HepG2 (cell line): ENCODE measurements around the gene TF. TPM values are rescaled to one million over a fixed set of nuclear protein-coding genes. Genes with fewer than 3 reads are reported as not detected.

ENCODE experiments used
- ARID2 ChIP-seq: sonication (generic); formaldehyde crosslinking; IDR thresholded peaks from 2 replicates; pipeline ENCODE4 v1.8.1; 2022; ENCODE audit warnings: mild to moderate bottlenecking, missing genetic modification reagents, borderline replicate concordance
- FOSL1 ChIP-seq: sonication (generic); formaldehyde crosslinking; IDR thresholded peaks from 2 replicates; pipeline ENCODE4 v1.9.0; 2021; ENCODE audit warnings: missing genetic modification reagents, borderline replicate concordance
- KDM3A ChIP-seq: IDR thresholded peaks from 2 replicates; pipeline ENCODE4 v1.6.1; 2018; ENCODE audit warnings: low read depth, missing compliant biosample characterization
- PTBP1 ChIP-seq: fragments of 200-400 bp; formaldehyde crosslinking; IDR thresholded peaks from 2 replicates; pipeline ENCODE4 v1.6.1; 2018; ENCODE audit warnings: low read length, low read depth; ENCODE audit not compliant: poor library complexity, severe bottlenecking
- ZBTB37 ChIP-seq: sonication (generic); formaldehyde crosslinking; IDR thresholded peaks from 2 replicates; pipeline ENCODE4 v1.4.0; 2020; ENCODE audit warnings: mild to moderate bottlenecking, missing genetic modification reagents
- ZFP82 ChIP-seq: sonication (generic); formaldehyde crosslinking; IDR thresholded peaks from 2 replicates; pipeline ENCODE4 v1.5.1; 2020; ENCODE audit warnings: mild to moderate bottlenecking, missing genetic modification reagents, borderline replicate concordance
- ZFP90 ChIP-seq: sonication (generic); formaldehyde crosslinking; IDR thresholded peaks from 2 replicates; pipeline ENCODE4 v1.8.0; 2022; ENCODE audit warnings: missing genetic modification reagents, mild to moderate bottlenecking, inconsistent platforms, borderline replicate concordance
- ZNF280B ChIP-seq: sonication (generic); formaldehyde crosslinking; IDR thresholded peaks from 2 replicates; pipeline ENCODE4 v1.5.0; 2020; ENCODE audit warnings: missing genetic modification reagents, mild to moderate bottlenecking, borderline replicate concordance
- ZNF557 ChIP-seq: sonication (generic); formaldehyde crosslinking; IDR thresholded peaks from 2 replicates; pipeline ENCODE4 v1.4.0; 2020; ENCODE audit warnings: missing genetic modification reagents
- ZNF570 ChIP-seq: sonication (generic); formaldehyde crosslinking; IDR thresholded peaks from 2 replicates; pipeline ENCODE4 v1.4.0; 2020; ENCODE audit warnings: mild to moderate bottlenecking, missing genetic modification reagents, borderline replicate concordance
- ZNF776 ChIP-seq: sonication (generic); formaldehyde crosslinking; IDR thresholded peaks from 2 replicates; pipeline ENCODE4 v1.4.0; 2020; ENCODE audit warnings: mild to moderate bottlenecking, missing genetic modification reagents
- polyA plus RNA-seq, 8 experiments: library from polyadenylated mRNA; depleted of rRNA in 3 of 8; stranded (reverse) in 7 of 8; unstranded in 1 of 8; fragments of >200 nt; fragmentation: Illumina TruSeq in 4 of 8; extraction: Trizol in 4 of 8; gene quantifications; 2 replicates each; pipeline versions ENCODE4 v1.2.1 to v1.2.3, GENCODE V29; 2011 to 2016; ENCODE audit warnings: low read depth in 4 of 8, missing spikeins in 1 of 8, mixed read lengths in 1 of 8; ENCODE audit not compliant: insufficient read depth in 1 of 8
- total RNA-seq, 5 experiments: library from RNA; depleted of rRNA; stranded (reverse); fragments of >200 nt; fragmentation: Illumina TruSeq; extraction: Trizol; gene quantifications; 2 replicates each; pipeline ENCODE4 v1.2.3, GENCODE V29; 2016; ENCODE audit warnings: low read depth in 1 of 5
- TF ChIP-seq, protein P1 (sequence below): sonication (generic); formaldehyde crosslinking; IDR thresholded peaks from 2 replicates; pipeline ENCODE4 v1.9.0; 2021; ENCODE audit warnings: mild to moderate bottlenecking, missing genetic modification reagents
- TF ChIP-seq, protein P2 (sequence below): sonication (generic); formaldehyde crosslinking; IDR thresholded peaks from 2 replicates; pipeline ENCODE4 v1.8.0; 2022; ENCODE audit warnings: mild to moderate bottlenecking, missing genetic modification reagents, borderline replicate concordance
- TF ChIP-seq, protein P3 (sequence below): IDR thresholded peaks from 2 replicates; pipeline ENCODE4 v1.6.1; 2016; ENCODE audit warnings: mild to moderate bottlenecking, missing biosample characterization, missing genetic modification reagents

The TF gene
- total and polyA plus RNA-seq, 2 of the 13 experiments (the other 11 are each of a cell fraction or from before 2014, with no cell fraction given): 10,074 to 11,821 TPM

DNA sequence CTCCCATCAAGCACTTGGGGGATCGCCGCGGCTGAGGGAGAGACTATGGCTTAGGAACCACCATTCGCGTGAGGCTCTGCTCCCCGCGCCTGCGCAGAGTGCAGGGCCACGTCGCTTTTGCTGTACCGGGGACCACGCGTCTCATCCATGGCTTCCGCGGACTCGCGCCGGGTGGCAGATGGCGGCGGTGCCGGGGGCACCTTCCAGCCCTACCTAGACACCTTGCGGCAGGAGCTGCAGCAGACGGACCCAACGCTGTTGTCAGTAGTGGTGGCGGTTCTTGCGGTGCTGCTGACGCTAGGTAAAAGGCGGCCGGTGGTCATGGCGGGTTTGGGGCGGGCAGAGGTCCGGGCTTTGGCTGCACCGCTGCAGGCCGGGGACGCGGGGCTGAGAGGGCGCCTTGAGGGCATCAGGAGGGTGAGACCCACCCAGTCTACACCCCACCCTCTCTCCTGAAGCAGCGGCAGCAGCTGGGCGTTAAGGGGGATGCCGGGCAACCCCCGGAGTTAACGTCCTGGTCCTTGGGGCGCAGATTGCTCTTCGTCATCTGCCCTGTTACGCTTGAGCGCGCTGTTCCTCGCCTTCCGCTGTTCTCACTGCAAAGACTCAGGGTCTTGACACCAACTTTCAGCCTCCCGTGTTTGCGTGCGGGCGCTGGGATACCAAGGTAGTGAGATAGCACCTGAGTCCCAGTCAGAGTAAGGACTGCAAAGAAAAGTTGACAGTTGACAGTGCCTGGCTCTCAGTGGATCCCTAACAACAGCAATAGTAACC, 59.7 kb downstream of the TF start, which contains the start of gene SRPRB (continued):
- TF ChIP-seq, protein P1, sequence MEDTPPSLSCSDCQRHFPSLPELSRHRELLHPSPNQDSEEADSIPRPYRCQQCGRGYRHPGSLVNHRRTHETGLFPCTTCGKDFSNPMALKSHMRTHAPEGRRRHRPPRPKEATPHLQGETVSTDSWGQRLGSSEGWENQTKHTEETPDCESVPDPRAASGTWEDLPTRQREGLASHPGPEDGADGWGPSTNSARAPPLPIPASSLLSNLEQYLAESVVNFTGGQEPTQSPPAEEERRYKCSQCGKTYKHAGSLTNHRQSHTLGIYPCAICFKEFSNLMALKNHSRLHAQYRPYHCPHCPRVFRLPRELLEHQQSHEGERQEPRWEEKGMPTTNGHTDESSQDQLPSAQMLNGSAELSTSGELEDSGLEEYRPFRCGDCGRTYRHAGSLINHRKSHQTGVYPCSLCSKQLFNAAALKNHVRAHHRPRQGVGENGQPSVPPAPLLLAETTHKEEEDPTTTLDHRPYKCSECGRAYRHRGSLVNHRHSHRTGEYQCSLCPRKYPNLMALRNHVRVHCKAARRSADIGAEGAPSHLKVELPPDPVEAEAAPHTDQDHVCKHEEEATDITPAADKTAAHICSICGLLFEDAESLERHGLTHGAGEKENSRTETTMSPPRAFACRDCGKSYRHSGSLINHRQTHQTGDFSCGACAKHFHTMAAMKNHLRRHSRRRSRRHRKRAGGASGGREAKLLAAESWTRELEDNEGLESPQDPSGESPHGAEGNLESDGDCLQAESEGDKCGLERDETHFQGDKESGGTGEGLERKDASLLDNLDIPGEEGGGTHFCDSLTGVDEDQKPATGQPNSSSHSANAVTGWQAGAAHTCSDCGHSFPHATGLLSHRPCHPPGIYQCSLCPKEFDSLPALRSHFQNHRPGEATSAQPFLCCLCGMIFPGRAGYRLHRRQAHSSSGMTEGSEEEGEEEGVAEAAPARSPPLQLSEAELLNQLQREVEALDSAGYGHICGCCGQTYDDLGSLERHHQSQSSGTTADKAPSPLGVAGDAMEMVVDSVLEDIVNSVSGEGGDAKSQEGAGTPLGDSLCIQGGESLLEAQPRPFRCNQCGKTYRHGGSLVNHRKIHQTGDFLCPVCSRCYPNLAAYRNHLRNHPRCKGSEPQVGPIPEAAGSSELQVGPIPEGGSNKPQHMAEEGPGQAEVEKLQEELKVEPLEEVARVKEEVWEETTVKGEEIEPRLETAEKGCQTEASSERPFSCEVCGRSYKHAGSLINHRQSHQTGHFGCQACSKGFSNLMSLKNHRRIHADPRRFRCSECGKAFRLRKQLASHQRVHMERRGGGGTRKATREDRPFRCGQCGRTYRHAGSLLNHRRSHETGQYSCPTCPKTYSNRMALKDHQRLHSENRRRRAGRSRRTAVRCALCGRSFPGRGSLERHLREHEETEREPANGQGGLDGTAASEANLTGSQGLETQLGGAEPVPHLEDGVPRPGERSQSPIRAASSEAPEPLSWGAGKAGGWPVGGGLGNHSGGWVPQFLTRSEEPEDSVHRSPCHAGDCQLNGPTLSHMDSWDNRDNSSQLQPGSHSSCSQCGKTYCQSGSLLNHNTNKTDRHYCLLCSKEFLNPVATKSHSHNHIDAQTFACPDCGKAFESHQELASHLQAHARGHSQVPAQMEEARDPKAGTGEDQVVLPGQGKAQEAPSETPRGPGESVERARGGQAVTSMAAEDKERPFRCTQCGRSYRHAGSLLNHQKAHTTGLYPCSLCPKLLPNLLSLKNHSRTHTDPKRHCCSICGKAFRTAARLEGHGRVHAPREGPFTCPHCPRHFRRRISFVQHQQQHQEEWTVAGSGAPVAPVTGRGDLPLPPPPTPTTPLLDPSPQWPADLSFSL (CRISPR knock-in tag): no peak
- peak; percentile 88; the same call in 1 of the 2 replicates for TF ChIP-seq ZNF280B (CRISPR knock-in tag)
- TF ChIP-seq, protein P2, sequence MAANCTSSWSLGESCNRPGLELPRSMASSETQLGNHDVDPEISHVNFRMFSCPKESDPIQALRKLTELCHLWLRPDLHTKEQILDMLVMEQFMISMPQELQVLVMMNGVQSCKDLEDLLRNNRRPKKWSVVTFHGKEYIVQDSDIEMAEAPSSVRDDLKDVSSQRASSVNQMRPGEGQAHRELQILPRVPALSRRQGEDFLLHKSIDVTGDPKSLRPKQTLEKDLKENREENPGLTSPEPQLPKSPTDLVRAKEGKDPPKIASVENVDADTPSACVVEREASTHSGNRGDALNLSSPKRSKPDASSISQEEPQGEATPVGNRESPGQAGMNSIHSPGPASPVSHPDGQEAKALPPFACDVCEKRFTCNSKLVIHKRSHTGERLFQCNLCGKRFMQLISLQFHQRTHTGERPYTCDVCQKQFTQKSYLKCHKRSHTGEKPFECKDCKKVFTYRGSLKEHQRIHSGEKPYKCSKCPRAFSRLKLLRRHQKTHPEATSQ: 0 out of 2 replicates have a peak, but pooled peaks have one; percentile 46
- 0 out of 2 replicates have a peak, but pooled peaks have one; percentile 37 for TF ChIP-seq KDM3A (CRISPR knock-in tag)
- no peak for TF ChIP-seq ZBTB37
- peak; percentile 88; the same call in 1 of the 2 replicates for TF ChIP-seq ZFP90
- TF ChIP-seq ZNF776 (CRISPR knock-in tag): no peak
- TF ChIP-seq ZNF570 (CRISPR knock-in tag): no peak
- no peak for TF ChIP-seq PTBP1
- TF ChIP-seq ARID2 (CRISPR knock-in tag): no peak
- peak; percentile 18; the same call in 1 of the 2 replicates for TF ChIP-seq FOSL1 (CRISPR knock-in tag)
- TF ChIP-seq ZNF557 (CRISPR knock-in tag): peak; percentile 79; the same call in 1 of the 2 replicates
- TF ChIP-seq, protein P3, sequence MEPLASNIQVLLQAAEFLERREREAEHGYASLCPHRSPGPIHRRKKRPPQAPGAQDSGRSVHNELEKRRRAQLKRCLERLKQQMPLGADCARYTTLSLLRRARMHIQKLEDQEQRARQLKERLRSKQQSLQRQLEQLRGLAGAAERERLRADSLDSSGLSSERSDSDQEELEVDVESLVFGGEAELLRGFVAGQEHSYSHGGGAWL (CRISPR knock-in tag): peak; percentile 83
- TF ChIP-seq ZFP82 (CRISPR knock-in tag): no peak
